ENCODE results near the gene LMO7.

DNA sequence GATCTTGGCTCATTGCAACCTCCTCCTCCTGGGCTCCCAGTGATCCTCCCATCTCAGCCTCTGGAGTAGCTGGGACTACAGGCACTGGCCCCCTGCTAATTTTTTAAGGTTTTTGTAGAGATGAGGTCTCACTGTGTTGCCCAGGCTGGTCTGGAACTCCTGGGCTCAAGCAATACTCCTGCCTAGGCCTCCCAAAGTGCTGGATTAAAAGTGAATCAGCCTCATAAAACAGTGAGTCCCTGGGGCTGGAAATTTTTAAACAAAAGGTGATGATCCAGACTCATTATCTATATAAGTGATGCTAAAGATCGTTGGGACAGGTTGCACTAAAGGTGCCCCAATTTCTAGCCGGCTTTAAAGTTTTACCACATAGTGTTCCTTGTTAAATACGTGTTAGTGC lies 112.7 kb downstream of the LMO7 start:
- TF ChIP-seq YY1 (IDR thresholded peaks at IDR 0.05) (no peak), EGR1 (IDR thresholded peaks at IDR 0.05; ENCODE audit: low read depth in 2 of 2) (no peak), NR2F2 (IDR thresholded peaks at IDR 0.05) (no peak)
- TF ChIP-seq, protein P1, sequence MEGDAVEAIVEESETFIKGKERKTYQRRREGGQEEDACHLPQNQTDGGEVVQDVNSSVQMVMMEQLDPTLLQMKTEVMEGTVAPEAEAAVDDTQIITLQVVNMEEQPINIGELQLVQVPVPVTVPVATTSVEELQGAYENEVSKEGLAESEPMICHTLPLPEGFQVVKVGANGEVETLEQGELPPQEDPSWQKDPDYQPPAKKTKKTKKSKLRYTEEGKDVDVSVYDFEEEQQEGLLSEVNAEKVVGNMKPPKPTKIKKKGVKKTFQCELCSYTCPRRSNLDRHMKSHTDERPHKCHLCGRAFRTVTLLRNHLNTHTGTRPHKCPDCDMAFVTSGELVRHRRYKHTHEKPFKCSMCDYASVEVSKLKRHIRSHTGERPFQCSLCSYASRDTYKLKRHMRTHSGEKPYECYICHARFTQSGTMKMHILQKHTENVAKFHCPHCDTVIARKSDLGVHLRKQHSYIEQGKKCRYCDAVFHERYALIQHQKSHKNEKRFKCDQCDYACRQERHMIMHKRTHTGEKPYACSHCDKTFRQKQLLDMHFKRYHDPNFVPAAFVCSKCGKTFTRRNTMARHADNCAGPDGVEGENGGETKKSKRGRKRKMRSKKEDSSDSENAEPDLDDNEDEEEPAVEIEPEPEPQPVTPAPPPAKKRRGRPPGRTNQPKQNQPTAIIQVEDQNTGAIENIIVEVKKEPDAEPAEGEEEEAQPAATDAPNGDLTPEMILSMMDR (IDR thresholded peaks at IDR 0.05; ENCODE audit: low read depth, low read length, missing input control), result no peak
- TF ChIP-seq, protein P2, sequence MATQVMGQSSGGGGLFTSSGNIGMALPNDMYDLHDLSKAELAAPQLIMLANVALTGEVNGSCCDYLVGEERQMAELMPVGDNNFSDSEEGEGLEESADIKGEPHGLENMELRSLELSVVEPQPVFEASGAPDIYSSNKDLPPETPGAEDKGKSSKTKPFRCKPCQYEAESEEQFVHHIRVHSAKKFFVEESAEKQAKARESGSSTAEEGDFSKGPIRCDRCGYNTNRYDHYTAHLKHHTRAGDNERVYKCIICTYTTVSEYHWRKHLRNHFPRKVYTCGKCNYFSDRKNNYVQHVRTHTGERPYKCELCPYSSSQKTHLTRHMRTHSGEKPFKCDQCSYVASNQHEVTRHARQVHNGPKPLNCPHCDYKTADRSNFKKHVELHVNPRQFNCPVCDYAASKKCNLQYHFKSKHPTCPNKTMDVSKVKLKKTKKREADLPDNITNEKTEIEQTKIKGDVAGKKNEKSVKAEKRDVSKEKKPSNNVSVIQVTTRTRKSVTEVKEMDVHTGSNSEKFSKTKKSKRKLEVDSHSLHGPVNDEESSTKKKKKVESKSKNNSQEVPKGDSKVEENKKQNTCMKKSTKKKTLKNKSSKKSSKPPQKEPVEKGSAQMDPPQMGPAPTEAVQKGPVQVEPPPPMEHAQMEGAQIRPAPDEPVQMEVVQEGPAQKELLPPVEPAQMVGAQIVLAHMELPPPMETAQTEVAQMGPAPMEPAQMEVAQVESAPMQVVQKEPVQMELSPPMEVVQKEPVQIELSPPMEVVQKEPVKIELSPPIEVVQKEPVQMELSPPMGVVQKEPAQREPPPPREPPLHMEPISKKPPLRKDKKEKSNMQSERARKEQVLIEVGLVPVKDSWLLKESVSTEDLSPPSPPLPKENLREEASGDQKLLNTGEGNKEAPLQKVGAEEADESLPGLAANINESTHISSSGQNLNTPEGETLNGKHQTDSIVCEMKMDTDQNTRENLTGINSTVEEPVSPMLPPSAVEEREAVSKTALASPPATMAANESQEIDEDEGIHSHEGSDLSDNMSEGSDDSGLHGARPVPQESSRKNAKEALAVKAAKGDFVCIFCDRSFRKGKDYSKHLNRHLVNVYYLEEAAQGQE (IDR thresholded peaks at IDR 0.05), result no peak
- TF ChIP-seq, protein P3, sequence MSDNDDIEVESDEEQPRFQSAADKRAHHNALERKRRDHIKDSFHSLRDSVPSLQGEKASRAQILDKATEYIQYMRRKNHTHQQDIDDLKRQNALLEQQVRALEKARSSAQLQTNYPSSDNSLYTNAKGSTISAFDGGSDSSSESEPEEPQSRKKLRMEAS (IDR thresholded peaks at IDR 0.05), result no peak
